Stomach (tissue), 4 donors: ENCODE measurements around the gene ATXN3.

Experiments
- CTCF ChIP-seq, 7 experiments: fragments of 450-650 bp in 4 of 7; fragments of 200-600 bp in 3 of 7; sonication (generic) in 3 of 7; IDR thresholded peaks; one replicate each; pipeline ENCODE4 v1.5.1; 2016 to 2019; ENCODE audit warnings: antibody characterized with exemption in 7 of 7, control low read depth in 2 of 7, mild to moderate bottlenecking in 1 of 7
- EP300 ChIP-seq: sonication (generic); formaldehyde crosslinking; IDR thresholded peaks from one replicate; pipeline ENCODE4 v1.6.1; 2017; ENCODE audit warnings: antibody characterized with exemption
- POLR2A ChIP-seq, 4 donors: fragments of 450-650 bp; IDR thresholded peaks; one replicate each; pipeline ENCODE4 v1.6.1; 2016; ENCODE audit warnings: antibody characterized with exemption in 4 of 4, control low read depth in 2 of 4, mild to moderate bottlenecking in 1 of 4, moderate library complexity in 1 of 4

- TF ChIP-seq CTCF (IDR thresholded peaks at IDR 0.05) (no peak), POLR2A (IDR thresholded peaks at IDR 0.05) (no peak), EP300 (no peak)
These were observed 92.3 kb downstream of the ATXN3 start for GRCh38 chr14:92014040-92014439.
